VCaP (cell line): ENCODE measurements around the gene ATP8A2.

Experiments used
- H3K27ac ChIP-seq: fragments of 450-650 bp; 2 replicates; pipeline ENCODE4 v1.5.1; 2017
- CTCF ChIP-seq: fragments of 450-650 bp; conservative IDR thresholded peaks from 2 replicates; pipeline ENCODE4 v1.5.1; 2017; ENCODE audit warnings: mild to moderate bottlenecking, moderate library complexity

The ATP8A2 gene

GRCh38 chr13:25923217-25924085 lies 551.7 kb downstream of the ATP8A2 start:
- no peak overlapping the region for H3K27ac ChIP-seq
- no peak for TF ChIP-seq CTCF

- H3K27ac ChIP-seq = no peak overlapping the region
- TF ChIP-seq CTCF = no peak
Measured at GRCh38 chr13:25927363-25927762, 555.6 kb downstream of the ATP8A2 start.

- no peak overlapping the region for H3K27ac ChIP-seq
- TF ChIP-seq CTCF = no peak
Measured at GRCh38 chr13:25927932-25928331, 556.2 kb downstream of the ATP8A2 start.

GRCh38 chr13:25928941-25929505 lies 557.2 kb downstream of the ATP8A2 start:
- no peak overlapping the region for H3K27ac ChIP-seq
- TF ChIP-seq CTCF = no peak

- no peak overlapping the region for H3K27ac ChIP-seq
- no peak for TF ChIP-seq CTCF
Measured at GRCh38 chr13:25929816-25930215, 558.0 kb downstream of the ATP8A2 start.

- TF ChIP-seq CTCF = no peak
- no peak overlapping the region for H3K27ac ChIP-seq
Measured at GRCh38 chr13:25930653-25931052, 558.9 kb downstream of the ATP8A2 start.

- no peak overlapping the region for H3K27ac ChIP-seq
- no peak for TF ChIP-seq CTCF
Measured at GRCh38 chr13:25932365-25932764, 560.6 kb downstream of the ATP8A2 start.
